ENCODE measurements around the gene SAMD11. TPM values are rescaled to one million over a fixed set of nuclear protein-coding genes. Genes with fewer than 3 reads are reported as not detected.
"Not testable (repeated sequence)": the region's sequence is repeated elsewhere in the genome, so short reads cannot be mapped to it uniquely, and the experiment has no call there.

The SAMD11 gene, protein sequence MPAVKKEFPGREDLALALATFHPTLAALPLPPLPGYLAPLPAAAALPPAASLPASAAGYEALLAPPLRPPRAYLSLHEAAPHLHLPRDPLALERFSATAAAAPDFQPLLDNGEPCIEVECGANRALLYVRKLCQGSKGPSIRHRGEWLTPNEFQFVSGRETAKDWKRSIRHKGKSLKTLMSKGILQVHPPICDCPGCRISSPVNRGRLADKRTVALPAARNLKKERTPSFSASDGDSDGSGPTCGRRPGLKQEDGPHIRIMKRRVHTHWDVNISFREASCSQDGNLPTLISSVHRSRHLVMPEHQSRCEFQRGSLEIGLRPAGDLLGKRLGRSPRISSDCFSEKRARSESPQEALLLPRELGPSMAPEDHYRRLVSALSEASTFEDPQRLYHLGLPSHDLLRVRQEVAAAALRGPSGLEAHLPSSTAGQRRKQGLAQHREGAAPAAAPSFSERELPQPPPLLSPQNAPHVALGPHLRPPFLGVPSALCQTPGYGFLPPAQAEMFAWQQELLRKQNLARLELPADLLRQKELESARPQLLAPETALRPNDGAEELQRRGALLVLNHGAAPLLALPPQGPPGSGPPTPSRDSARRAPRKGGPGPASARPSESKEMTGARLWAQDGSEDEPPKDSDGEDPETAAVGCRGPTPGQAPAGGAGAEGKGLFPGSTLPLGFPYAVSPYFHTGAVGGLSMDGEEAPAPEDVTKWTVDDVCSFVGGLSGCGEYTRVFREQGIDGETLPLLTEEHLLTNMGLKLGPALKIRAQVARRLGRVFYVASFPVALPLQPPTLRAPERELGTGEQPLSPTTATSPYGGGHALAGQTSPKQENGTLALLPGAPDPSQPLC
- not detected in 2 replicates for total RNA-seq

DNA sequence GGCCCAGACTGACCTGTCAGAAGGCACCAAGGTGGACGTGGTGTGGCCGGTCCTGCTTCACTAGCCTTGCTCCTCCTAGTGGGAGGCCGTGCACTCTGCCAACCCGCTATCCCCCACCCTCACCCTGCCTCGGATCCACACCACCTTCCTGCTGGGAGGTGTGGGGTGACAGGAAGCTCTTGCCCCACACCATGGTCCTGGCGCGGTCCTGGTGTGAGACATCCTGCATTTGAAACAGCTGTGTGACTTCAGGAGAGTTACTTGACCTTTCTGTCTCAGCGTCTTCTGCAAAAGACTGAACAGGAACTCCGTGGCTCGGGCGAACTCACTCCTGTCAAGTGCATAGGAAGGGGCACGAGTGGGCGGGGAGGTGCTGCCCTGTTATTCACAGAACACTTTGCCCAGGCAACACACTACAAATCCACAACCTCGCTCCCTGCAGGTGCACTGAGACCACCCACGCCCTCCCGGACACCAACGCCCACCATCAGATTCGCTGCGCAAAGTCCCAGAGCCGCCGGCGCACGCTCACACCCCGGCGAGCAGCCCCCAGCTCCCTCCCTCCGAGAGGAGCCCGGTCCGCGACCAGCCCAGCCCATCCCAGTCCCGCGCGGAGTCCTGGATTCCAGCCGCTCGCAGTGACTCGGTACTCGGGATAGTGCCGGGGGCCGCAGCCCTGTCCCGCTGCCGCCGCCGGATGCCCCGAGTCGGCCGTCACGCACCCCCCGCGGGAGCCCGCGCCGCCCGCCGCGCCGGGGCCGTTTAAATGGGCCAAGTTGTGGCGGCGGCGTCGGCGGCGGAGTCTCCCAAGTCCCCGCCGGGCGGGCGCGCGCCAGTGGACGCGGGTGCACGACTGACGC lies at the start of gene SAMD11:
Gene SAMD11 (plus strand): TSS at position 793 of the 860 bp plus-strand sequence. CDS start 509 bp downstream, outside the sequence.
- intact Hi-C loops (cut with micrococcal nuclease), result no loop called here

- intact Hi-C loops (cut with micrococcal nuclease), result not testable (repeated sequence)
Observed at GRCh38 chr1:876428-877208, 47.1 kb upstream of the SAMD11 start.

DNA sequence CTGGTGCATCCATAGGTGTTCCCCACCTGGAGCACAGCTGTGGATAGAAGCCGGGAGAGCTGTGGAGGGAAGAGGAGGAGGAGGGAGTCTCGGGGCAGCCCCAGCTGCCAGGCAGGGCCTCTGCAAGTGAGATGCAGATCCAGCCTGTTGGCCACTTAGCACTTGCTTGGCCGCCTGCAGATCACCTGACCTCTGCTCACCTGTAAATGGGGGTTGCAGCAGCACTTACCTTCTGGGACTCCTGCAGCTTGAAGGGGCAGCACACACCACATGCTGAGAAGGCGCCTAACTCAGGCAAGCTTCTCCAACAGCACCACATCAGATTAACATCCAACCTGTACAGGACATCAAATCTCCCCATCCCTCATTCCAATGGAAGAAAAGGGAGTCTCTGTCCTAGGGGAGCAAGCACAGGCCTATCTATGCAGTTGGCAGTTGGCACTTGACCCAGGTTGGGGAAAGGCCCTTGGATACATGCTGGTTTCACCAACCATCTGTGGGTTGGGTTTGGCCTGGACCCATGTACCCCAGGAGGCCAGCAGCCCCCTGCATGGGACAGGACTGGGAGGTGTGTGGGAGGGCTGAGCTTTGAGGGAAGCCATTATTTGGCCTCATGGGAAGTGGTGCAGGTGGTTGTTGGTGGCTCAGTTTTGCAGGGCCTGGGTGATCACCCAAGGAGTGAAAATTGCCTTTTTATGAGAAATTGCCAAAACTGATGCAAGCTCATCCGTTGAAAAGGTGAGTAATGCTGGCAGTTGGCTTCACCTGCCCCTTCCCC lies 46.3 kb upstream of the SAMD11 start:
- intact Hi-C loops (cut with micrococcal nuclease), result not testable (repeated sequence)

- intact Hi-C loops (cut with micrococcal nuclease), result not testable (repeated sequence)
Observed at GRCh38 chr1:880511-880910, 43.2 kb upstream of the SAMD11 start.

DNA sequence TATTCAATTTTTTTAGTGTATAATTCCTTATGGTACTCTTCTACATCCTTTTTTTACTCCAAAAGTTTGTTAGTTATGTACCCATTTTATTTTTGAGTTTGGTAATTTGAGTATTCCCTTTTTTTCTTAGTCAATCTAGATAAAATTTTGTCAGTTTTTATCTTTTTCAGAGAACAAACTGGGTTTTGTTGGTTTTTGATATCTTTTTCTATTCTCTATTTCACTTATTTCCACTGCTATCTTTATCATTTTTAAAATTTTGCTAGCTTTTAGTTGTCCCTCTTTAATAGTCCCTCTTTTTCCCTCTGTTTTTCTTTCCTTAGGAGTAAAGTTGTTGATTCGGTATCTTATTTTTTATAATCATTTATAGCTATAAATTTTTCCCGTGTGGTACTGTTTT lies 42.8 kb upstream of the SAMD11 start:
- intact Hi-C loops (cut with micrococcal nuclease), result not testable (repeated sequence)

DNA sequence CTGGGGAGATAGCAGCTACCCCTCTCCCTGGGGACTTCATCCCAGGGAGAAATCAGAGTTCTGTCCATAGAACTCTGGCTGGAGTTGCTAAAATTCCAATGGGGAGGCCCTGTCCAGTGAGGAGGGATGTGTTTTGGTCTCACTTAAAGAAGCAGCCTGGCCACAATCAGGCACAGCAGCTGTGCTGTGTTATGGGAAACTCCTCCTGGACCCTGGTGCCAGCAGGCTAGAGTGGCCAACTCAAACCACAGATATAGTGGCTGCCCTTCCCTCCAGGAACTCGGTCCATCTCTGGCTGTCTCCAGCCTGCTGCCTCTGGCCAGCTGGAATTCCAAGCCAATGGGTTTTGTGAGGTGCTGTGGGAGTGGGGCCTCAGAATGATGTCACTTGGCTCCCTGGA lies 37.4 kb upstream of the SAMD11 start:
- intact Hi-C loops (cut with micrococcal nuclease), result no loop called here

DNA sequence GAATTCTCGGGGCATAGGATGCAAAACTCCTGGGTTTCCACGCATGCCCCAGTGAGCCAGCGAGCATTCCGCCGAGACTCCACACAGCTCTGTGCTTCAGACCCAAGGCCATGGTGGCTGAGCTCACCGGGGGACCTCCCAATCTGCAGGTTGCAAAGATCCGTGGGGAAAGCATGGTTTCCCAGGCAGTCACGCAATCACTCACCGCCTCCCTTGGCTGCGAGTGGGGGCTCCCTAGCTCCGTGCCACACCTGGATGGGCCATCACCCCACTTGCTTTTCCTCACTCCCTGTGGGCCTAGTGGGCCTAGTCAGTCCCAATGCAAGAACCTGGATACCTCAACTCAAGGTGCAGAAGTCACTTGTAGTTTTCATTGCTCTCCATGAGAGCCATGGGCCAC lies 37.0 kb upstream of the SAMD11 start:
- intact Hi-C loops (cut with micrococcal nuclease), result no loop called here

DNA sequence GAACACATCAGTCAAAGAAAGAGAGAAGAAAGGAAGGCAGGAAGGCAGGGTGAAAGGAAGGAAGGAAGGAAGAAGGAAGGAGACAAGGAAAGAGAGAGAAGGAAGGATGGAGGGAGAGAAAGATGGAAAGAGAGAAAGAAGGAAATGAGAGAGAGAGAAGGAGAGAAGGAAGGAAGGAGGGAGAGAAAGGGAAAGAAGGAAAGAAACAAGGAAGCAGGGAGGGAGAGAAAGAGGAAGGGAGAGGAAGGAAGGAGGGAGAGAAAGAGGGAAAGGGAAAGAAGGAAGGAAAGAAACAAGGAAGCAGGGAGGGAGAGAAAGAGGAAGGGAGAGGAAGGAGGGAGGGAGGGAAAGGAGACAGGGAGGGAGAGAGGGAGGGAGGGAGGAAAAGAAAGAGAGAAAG lies 35.4 kb upstream of the SAMD11 start:
- intact Hi-C loops (cut with micrococcal nuclease), result no loop called here

- intact Hi-C loops (cut with micrococcal nuclease), result not testable (repeated sequence)
Observed at GRCh38 chr1:889774-890173, 33.9 kb upstream of the SAMD11 start.

DNA sequence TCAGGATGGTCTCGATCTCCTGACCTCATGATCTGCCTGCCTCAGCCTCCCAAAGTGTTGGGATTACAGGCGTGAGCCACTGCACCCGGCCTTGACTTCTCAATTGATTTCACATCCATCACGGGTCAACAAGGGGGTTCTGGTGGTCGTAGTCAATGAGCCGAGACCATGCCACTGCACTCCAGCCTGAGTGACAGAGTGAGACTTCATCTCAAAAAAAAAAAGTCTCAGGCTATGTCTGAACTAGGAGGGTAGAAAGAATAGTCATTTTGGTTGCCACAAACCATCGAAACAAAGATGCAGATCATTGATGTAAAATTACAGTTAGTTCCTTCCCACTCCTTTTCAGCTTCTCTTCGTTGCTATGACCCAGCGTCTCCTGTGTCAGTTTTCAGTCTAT lies 33.5 kb upstream of the SAMD11 start:
- intact Hi-C loops (cut with micrococcal nuclease), result not testable (repeated sequence)

DNA sequence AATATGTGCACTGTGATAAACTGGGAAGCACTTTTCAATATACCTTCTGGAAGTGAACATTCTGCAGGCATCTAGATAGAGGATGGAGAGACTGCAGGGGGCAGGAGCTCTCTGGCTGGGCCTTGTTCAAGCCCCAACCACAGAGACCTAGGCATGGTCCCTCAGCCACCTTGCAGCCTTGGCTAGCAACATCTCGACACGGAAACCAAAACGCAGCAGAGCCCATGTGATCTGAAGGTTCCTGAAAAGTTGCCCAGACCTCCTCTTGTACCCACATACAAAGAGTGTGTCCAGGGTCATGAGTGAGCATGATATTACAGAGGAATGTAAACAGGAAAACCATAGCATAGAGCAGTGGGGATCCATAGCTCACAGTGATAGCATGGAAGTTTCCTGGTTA lies 33.1 kb upstream of the SAMD11 start:
- intact Hi-C loops (cut with micrococcal nuclease), result no loop called here

DNA sequence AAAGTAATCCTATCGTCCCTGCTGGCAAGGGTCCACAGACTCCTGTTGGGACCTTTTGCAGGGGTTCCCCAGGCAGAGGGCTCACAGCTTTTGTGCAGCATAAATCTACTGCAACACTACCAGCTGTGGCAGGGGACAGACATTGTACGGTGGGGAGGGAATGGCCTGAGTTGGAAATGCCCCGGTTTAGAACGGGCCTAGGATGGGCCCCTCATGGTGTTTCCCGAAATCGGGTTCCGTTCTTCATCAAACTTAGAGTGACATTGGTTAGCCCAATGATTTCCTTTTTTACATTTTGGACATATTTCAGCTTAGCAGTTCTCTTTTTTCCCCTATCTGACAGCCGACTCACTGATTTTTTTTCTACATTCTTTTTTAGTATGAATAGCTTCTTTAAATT lies 26.5 kb upstream of the SAMD11 start:
- intact Hi-C loops (cut with micrococcal nuclease), result no loop called here

DNA sequence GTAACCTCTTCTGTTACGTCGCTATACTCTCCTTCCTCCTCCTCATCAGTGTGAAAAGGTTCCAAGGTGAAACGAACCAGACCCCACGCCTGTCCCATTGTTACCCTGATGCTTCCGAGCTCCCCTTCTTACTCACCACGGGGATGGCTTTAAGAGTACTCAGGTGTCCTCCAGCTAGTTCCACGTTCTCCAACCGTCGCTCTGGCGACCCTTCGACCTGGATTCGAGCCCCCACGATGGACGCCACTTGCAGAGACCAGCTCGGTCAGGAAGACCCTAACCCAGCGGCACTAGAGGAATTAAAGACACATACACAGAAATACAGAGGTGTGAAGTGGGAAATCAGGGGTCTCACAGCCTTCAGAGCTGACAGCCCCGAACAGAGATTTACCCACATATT lies 25.8 kb upstream of the SAMD11 start:
- intact Hi-C loops (cut with micrococcal nuclease), result not testable (repeated sequence)

DNA sequence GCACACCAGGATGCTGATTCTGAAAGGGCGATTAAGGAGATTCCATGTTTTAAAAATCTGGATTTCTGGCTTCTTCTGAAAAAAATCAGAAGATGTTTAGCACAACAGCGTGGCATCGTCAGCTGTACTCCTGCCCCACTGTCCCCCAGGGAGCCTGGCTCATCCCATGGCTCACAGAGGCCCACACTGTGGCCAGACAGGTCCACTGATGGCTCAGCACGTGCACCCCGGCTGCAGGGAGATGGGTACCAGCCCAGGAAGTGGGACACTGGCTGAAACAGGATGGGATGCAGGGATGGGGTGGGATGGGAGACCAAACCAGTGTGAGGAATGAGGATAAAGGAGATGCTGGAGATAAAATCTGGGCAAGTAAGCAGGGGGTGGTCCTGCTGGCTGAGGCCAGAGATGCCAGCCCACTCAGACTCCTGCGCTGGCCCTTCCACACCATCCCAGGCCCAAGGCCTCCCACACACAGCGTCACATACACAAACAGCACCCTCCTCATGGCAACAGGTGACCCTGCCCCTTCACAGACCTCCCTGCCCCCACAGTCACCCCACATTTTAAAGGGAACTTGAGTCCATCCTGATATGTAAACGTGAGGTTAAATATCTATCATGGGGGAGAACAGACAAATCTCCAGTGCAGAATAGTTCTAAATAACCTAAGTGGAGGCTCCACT lies 23.9 kb upstream of the SAMD11 start:
- intact Hi-C loops (cut with micrococcal nuclease), result no loop called here

GRCh38 chr1:901108-901859 lies 22.4 kb upstream of the SAMD11 start:
- intact Hi-C loops (cut with micrococcal nuclease), result no loop called here

DNA sequence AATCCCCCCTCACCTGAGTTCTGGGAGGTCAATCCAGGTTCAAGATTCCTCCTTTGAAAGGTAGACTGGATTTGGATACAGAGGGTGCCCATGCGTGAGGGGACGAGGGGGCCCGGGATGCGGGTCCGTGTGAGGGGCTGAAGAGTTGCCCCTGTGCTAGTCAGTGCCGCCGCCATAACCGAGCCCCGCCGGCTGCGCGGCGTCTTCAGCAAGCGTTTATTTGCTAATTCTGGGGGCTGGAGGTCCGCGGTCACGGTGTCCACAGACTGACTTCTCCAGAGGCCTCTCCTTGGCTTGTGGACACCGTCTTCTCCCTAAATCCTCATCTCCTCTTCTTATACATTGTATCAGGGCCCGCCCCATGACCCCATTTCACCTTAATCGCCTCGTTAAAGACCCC lies 20.9 kb upstream of the SAMD11 start:
- intact Hi-C loops (cut with micrococcal nuclease), result no loop called here

GRCh38 chr1:903305-903704 lies 20.4 kb upstream of the SAMD11 start:
- intact Hi-C loops (cut with micrococcal nuclease), result no loop called here

DNA sequence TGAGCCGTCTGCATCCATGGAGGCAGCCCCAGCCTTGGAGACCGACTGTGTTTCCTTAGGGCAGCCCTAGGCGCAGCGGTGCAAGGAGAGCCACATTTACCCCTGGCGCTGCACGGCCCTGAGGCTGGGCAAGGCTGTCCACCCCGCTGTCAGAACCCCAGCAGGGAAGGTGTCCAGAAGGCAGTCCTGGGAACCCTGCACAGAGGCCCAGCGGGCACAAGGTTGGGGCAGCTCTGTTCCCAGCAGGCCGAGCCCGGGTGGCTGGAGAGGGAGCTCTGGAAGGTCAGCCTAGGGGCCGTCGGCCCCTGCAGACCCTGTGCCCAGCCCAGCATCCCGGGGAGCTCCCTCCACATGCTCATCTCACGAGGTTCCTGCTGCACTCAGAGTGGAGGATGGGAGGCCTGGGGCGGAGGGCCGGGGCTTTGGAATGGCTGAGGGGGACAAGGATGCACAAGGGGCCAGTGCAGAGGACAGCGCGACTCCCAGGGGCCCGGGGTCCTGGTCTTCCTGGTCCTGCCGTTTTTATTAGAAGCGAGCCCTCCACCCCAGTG lies 19.9 kb upstream of the SAMD11 start:
- intact Hi-C loops (cut with micrococcal nuclease), result loop anchor here (1.0 to 2.0 kb wide), 2 partner anchors 35 to 73 kb away; no protein-coding TSS in a partner anchor

Measured in T-helper 1 cell treated with Interleukin-12 subunit alpha and Interleukin-12 subunit beta and Interleukin-4 antibody, amounts not matched to agents 30 ng/mL and 1 ng/mL, for 36 hours (primary cell).